Astrocyte (in vitro differentiated cells and primary cell): Measurements from ENCODE around the gene TEX19. TPM values are rescaled to one million over a fixed set of nuclear protein-coding genes. Genes with fewer than 3 reads are reported as not detected.

Experiments
- DNase-seq: peaks from one replicate; pipeline ENCODE4 v3.0.0-alpha.2; 2010; ENCODE audit warnings: low read depth
- FAIRE-seq: peaks from 2 replicates; lab custom pipeline; 2011; peaks lifted over from hg19 to GRCh38; lab: Jason Lieb, UNC
- H2AFZ ChIP-seq: 2 replicates; pipeline ENCODE4 v1.6.0; 2012; ENCODE audit warnings: low read depth, low read length, inconsistent platforms
- H3K27ac ChIP-seq: 2 replicates; pipeline ENCODE4 v1.5.1; 2011; ENCODE audit warnings: low read depth, low read length, inconsistent platforms
- H3K27me3 ChIP-seq: 2 replicates; pipeline ENCODE4 v1.6.0; 2011; ENCODE audit warnings: low read length, inconsistent platforms; ENCODE audit not compliant: insufficient read depth
- H3K36me3 ChIP-seq: 2 replicates; pipeline ENCODE4 v1.5.1; 2011; ENCODE audit warnings: low read length, inconsistent platforms; ENCODE audit not compliant: insufficient read depth
- H3K4me1 ChIP-seq: 2 replicates; pipeline ENCODE4 v1.5.1; 2011; ENCODE audit warnings: low read length, inconsistent platforms; ENCODE audit not compliant: insufficient read depth
- H3K4me2 ChIP-seq: 2 replicates; pipeline ENCODE4 v1.6.0; 2012; ENCODE audit warnings: low read length, inconsistent platforms
- H3K4me3 ChIP-seq: 2 replicates; pipeline ENCODE4 v1.5.1; 2011; ENCODE audit warnings: low read depth, mild to moderate bottlenecking, low read length, inconsistent platforms; ENCODE audit not compliant: insufficient read depth
- H3K79me2 ChIP-seq: 2 replicates; pipeline ENCODE4 v1.6.0; 2012; ENCODE audit warnings: mild to moderate bottlenecking, low read length, inconsistent platforms; ENCODE audit not compliant: insufficient read depth
- H3K9ac ChIP-seq: 2 replicates; pipeline ENCODE4 v1.6.0; 2012; ENCODE audit warnings: mild to moderate bottlenecking, low read length, inconsistent platforms
- H3K9me3 ChIP-seq: 2 replicates; pipeline ENCODE4 v1.5.1; 2012; ENCODE audit warnings: low read depth, mild to moderate bottlenecking, low read length, inconsistent platforms; ENCODE audit not compliant: insufficient read depth
- H4K20me1 ChIP-seq: 2 replicates; pipeline ENCODE4 v1.6.0; 2012; ENCODE audit warnings: low read length, inconsistent platforms; ENCODE audit not compliant: insufficient read depth
- H3K27ac Mint-ChIP-seq: one replicate; pipeline ENCODE4 v1.8.0; 2021; ENCODE audit warnings: mild to moderate bottlenecking, mixed read lengths; ENCODE audit not compliant: unreplicated experiment
- H3K27me3 Mint-ChIP-seq: one replicate; pipeline ENCODE4 v1.8.0; 2021; ENCODE audit warnings: low read depth, mixed read lengths; ENCODE audit not compliant: unreplicated experiment
- H3K36me3 Mint-ChIP-seq: one replicate; pipeline ENCODE4 v1.8.0; 2021; ENCODE audit warnings: low read depth, mixed read lengths; ENCODE audit not compliant: unreplicated experiment
- H3K4me1 Mint-ChIP-seq: one replicate; pipeline ENCODE4 v1.8.0; 2021; ENCODE audit warnings: low read depth, mixed read lengths; ENCODE audit not compliant: unreplicated experiment
- H3K4me3 Mint-ChIP-seq: one replicate; pipeline ENCODE4 v1.8.0; 2021; ENCODE audit warnings: mild to moderate bottlenecking, moderate library complexity, mixed read lengths; ENCODE audit not compliant: unreplicated experiment
- H3K9me3 Mint-ChIP-seq: one replicate; pipeline ENCODE4 v1.8.0; 2021; ENCODE audit warnings: mild to moderate bottlenecking, mixed read lengths; ENCODE audit not compliant: unreplicated experiment
- CTCF ChIP-seq: IDR thresholded peaks from 2 replicates; pipeline ENCODE4 v1.5.1; 2011; ENCODE audit warnings: low read depth, mild to moderate bottlenecking, inconsistent platforms, low read length, moderate library complexity; ENCODE audit not compliant: insufficient read depth
- EZH2 ChIP-seq: IDR thresholded peaks from 2 replicates; pipeline ENCODE4 v1.6.1; 2012; ENCODE audit warnings: mild to moderate bottlenecking, low read length, inconsistent platforms; ENCODE audit not compliant: insufficient read depth
- total RNA-seq: library from RNA; stranded (reverse); gene quantifications from 2 replicates; pipeline ENCODE4 v1.2.1, GENCODE V29; 2021

TEX19 gene
- total RNA-seq, 1 donor from 2014 or later, result not detected

GRCh38 chr17:82338858-82339633, 20.0 kb upstream of the TEX19 start:
- TF ChIP-seq CTCF (no peak), EZH2 (no peak)
- Histone ChIP-seq H3K27ac (no peak overlapping the region), H3K79me2 (no peaks in the 10 kb centered on the region), H4K20me1 (no peaks in the 10 kb centered on the region), H3K4me2 (peak overlapping the region; percentile 88), H3K27me3 (peaks cover 2% of the 10 kb centered on the region), H2AFZ (peak overlapping the region; percentile 93), H3K9me3 (peaks cover 3% of the 10 kb centered on the region), H3K36me3 (no peaks in the 10 kb centered on the region), H3K4me1 (peaks cover 27% of the 10 kb centered on the region), H3K4me3 (peak overlapping the region; percentile 50), H3K9ac (peak overlapping the region; percentile 62)
- H3K9me3 Mint-ChIP-seq, result peaks cover 3% of the 10 kb centered on the region
- peaks cover 3% of the 10 kb centered on the region for H3K4me1 Mint-ChIP-seq
- H3K4me3 Mint-ChIP-seq, result no peak overlapping the region
- H3K27me3 Mint-ChIP-seq, result peaks cover 41% of the 10 kb centered on the region
- peaks cover 1% of the 10 kb centered on the region for H3K36me3 Mint-ChIP-seq
- H3K27ac Mint-ChIP-seq, result no peak overlapping the region
- DNase-seq (peak; percentile 65), FAIRE-seq (peak; percentile 73)

DNA sequence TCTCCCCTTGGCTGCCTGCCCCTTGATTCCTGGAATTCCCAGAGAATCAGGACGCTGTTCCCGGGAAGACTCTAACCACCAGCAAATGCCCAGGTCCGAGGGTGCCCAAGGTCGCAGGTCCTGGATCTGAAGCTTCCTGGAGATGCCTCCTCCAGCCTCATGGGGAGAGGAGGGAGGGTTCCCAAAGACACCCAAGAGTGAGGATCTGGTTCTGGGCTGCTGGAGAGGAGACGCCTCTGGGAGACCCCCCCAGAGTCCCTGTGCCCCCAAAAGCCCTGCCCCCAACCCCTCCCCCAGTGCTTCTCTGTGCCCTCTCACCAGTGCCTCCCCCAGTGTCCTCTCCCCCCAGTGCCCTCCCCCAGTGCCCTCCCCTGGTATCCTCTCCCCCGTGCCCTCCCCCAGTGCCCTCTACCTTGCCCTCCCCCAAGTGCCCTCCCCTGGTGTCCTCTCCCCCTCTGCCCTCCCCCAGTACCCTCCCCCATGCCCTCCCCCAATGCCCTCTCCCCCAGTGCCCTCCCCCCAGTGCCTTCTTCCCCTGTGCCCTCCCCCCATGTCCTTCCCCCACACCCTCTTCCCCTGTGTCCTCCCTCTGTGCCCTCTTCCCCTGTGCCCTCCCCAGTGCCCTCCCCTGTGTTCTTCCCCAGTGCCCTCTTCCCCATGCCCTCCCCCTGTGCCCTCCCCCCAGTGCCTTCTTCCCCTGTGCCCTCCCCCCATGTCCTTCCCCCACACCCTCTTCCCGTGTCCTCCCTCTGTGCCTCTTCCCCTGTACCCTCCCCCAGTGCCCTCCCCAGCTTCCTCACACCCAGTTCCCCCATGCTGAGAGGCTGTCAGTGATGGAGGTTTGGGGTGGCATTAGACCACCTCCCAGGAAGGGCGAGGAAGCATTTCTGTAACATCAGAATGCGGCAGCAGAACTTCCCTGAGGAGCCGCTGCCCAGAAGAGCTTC, 19.1 kb upstream of the TEX19 start:
- H3K4me3 ChIP-seq, result peak overlapping the region; percentile 50
- H3K27ac Mint-ChIP-seq, result no peak overlapping the region
- no peak for TF ChIP-seq EZH2
- TF ChIP-seq CTCF, result no peak
- peak overlapping the region; percentile 88 for H3K4me2 ChIP-seq
- peak overlapping the region; percentile 62 for H3K9ac ChIP-seq
- peaks cover 3% of the 10 kb centered on the region for H3K9me3 ChIP-seq
- peaks cover 24% of the 10 kb centered on the region for H3K4me1 ChIP-seq
- no peak overlapping the region for H3K4me3 Mint-ChIP-seq
- no peaks in the 10 kb centered on the region for H3K27me3 ChIP-seq
- H3K36me3 ChIP-seq, result no peaks in the 10 kb centered on the region
- no peak overlapping the region for H3K27ac ChIP-seq
- H3K27me3 Mint-ChIP-seq, result peaks cover 37% of the 10 kb centered on the region
- H3K79me2 ChIP-seq, result no peaks in the 10 kb centered on the region
- FAIRE-seq (no peak), DNase-seq (no peak)
- peaks cover 3% of the 10 kb centered on the region for H3K4me1 Mint-ChIP-seq
- peaks cover 1% of the 10 kb centered on the region for H3K36me3 Mint-ChIP-seq
- H3K9me3 Mint-ChIP-seq, result peaks cover 3% of the 10 kb centered on the region
- H2AFZ ChIP-seq, result peak overlapping the region; percentile 93
- no peaks in the 10 kb centered on the region for H4K20me1 ChIP-seq
